Memory B cell (primary cell): ENCODE measurements around the gene RERE.
A peak's percentile ranks its signal among the peaks of the same experiment; 100 is the strongest.

Experiments
- ATAC-seq: fragments of 150-1000 bp; cut with Tn5 transposase; 2 replicates; pipeline ENCODE4 v1.10.0; 2021; ENCODE audit warnings: low read depth, mild to moderate bottlenecking, moderate library complexity
- DNase-seq, 2 donors: peaks; one replicate each; pipeline ENCODE4 v3.0.0; 2022; ENCODE audit warnings: low spot score in 2 of 2
- H3K27ac Mint-ChIP-seq: one replicate; pipeline ENCODE4 v1.8.0; 2022; ENCODE audit warnings: mild to moderate bottlenecking, moderate library complexity, mixed read lengths
- H3K27me3 Mint-ChIP-seq: one replicate; pipeline ENCODE4 v1.8.0; 2022; ENCODE audit warnings: mixed read lengths
- H3K36me3 Mint-ChIP-seq: one replicate; pipeline ENCODE4 v1.8.0; 2022; ENCODE audit warnings: mild to moderate bottlenecking, mixed read lengths
- H3K4me1 Mint-ChIP-seq: one replicate; pipeline ENCODE4 v1.8.0; 2022; ENCODE audit warnings: mixed read lengths
- H3K4me3 Mint-ChIP-seq: one replicate; pipeline ENCODE4 v1.8.0; 2022; ENCODE audit warnings: mild to moderate bottlenecking, moderate library complexity, mixed read lengths
- H3K9me3 Mint-ChIP-seq: one replicate; pipeline ENCODE4 v1.8.0; 2022; ENCODE audit warnings: mixed read lengths

Gene RERE

DNA sequence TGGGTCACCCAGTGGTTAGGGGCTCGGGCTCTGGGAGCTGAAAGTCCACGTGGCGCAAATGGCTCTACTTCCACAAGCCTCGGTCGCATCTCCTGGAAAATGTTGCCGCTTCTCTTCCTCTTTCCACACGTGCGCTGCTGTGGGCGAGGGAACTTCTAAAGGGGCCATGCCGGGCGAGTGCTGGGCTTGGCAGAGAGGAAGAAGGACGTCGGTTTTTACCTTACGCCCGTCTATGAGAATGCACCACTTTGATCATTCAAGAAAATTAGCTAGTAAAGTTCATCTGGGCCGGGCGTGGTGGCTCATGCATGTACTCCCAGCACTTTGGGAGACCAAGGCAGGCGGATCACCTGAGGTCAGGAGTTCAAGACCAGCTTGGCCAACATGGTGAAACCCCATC lies 489.2 kb downstream of the RERE start:
- H3K4me1 Mint-ChIP-seq: no peaks in the 10 kb centered on the region
- ATAC-seq: no peak

GRCh38 chr1:8326265-8326664 lies 491.2 kb downstream of the RERE start:
- Mint-ChIP-seq H3K36me3 (peaks cover 3% of the 10 kb centered on the region), H3K9me3 (peaks cover 3% of the 10 kb centered on the region), H3K4me3 (no peak overlapping the region), H3K27me3 (peaks cover 3% of the 10 kb centered on the region), H3K4me1 (peaks cover 4% of the 10 kb centered on the region), H3K27ac (no peak overlapping the region)
- ATAC-seq (no peak), DNase-seq (no peak)

More for the DNA sequence above, 489.2 kb downstream of the RERE start:
- Mint-ChIP-seq H3K36me3 (no peaks in the 10 kb centered on the region), H3K4me3 (no peak overlapping the region), H3K27me3 (no peaks in the 10 kb centered on the region), H3K27ac (no peak overlapping the region), H3K9me3 (no peaks in the 10 kb centered on the region)
- no peak for DNase-seq

GRCh38 chr1:8325771-8326170 lies 491.7 kb downstream of the RERE start:
- DNase-seq (no peak), ATAC-seq (no peak)
- Mint-ChIP-seq H3K36me3 (peaks cover 3% of the 10 kb centered on the region), H3K27me3 (peaks cover 3% of the 10 kb centered on the region), H3K4me1 (peaks cover 4% of the 10 kb centered on the region), H3K4me3 (no peak overlapping the region), H3K27ac (no peak overlapping the region), H3K9me3 (peaks cover 3% of the 10 kb centered on the region)

GRCh38 chr1:8324176-8324810 lies 493.1 kb downstream of the RERE start:
- H3K9me3 Mint-ChIP-seq: peaks cover 3% of the 10 kb centered on the region
- H3K27me3 Mint-ChIP-seq: peaks cover 6% of the 10 kb centered on the region
- H3K27ac Mint-ChIP-seq: no peak overlapping the region
- ATAC-seq: no peak
- peaks cover 3% of the 10 kb centered on the region for H3K36me3 Mint-ChIP-seq
- no peak overlapping the region for H3K4me3 Mint-ChIP-seq
- DNase-seq: no peak
- H3K4me1 Mint-ChIP-seq: peaks cover 4% of the 10 kb centered on the region

DNA sequence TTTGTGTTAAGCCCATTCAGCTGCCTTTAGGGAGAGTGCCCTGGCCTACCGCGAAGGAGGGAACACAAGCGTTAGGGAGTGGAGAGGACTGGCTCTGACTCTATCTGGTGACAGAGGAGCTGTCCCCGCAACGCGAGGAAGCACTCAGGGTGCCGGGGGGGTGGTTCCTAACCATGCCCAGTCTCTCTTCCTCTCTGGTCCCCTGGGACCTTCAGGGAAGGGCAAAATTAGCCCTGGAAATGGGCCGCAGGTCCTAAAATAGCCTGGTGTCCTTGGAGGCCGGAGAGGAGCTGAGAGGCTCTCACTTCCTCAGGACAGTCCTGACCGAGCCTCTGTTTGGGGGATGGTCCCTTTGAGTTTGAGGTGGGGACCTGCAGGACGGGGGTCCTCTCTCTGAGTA lies 493.7 kb downstream of the RERE start:
- no peak overlapping the region for H3K4me3 Mint-ChIP-seq
- DNase-seq: no peak
- peaks cover 6% of the 10 kb centered on the region for H3K27me3 Mint-ChIP-seq
- peaks cover 3% of the 10 kb centered on the region for H3K9me3 Mint-ChIP-seq
- no peak overlapping the region for H3K27ac Mint-ChIP-seq
- peaks cover 5% of the 10 kb centered on the region for H3K4me1 Mint-ChIP-seq
- no peak for ATAC-seq
- peaks cover 3% of the 10 kb centered on the region for H3K36me3 Mint-ChIP-seq

DNA sequence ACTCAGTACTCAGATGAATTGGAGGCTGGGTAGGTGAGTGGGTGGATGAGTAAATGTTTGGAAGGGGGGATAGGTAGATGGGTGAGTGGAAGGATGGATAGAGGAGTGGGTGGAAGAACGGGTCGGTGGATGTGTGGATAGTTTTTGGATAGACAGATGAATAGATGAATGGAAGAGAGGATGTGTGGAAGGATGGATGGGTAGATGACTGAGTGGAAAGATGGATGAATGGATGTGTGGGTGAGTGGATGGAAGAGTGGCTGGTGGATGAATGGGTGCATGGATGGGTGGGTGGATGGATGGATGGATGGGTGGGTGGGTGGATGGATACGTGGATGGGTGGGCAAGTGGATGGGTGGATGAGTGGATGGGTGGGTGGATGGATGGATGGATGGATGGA lies 495.8 kb downstream of the RERE start:
- Mint-ChIP-seq H3K4me3 (no peak overlapping the region), H3K9me3 (peaks cover 3% of the 10 kb centered on the region), H3K27me3 (peaks cover 9% of the 10 kb centered on the region)

GRCh38 chr1:8318436-8318835 lies 499.0 kb downstream of the RERE start:
- Mint-ChIP-seq H3K4me1 (peaks cover 18% of the 10 kb centered on the region), H3K36me3 (peaks cover 3% of the 10 kb centered on the region), H3K9me3 (peaks cover 3% of the 10 kb centered on the region), H3K27me3 (peaks cover 33% of the 10 kb centered on the region), H3K27ac (peak overlapping the region; percentile 14), H3K4me3 (peak overlapping the region; percentile 84)
- no peak for DNase-seq
- peak; percentile 31 for ATAC-seq

More for the DNA sequence above, 495.8 kb downstream of the RERE start:
- no peak overlapping the region for H3K27ac Mint-ChIP-seq
- peaks cover 13% of the 10 kb centered on the region for H3K4me1 Mint-ChIP-seq
- ATAC-seq: no peak
- peaks cover 3% of the 10 kb centered on the region for H3K36me3 Mint-ChIP-seq
- no peak for DNase-seq

DNA sequence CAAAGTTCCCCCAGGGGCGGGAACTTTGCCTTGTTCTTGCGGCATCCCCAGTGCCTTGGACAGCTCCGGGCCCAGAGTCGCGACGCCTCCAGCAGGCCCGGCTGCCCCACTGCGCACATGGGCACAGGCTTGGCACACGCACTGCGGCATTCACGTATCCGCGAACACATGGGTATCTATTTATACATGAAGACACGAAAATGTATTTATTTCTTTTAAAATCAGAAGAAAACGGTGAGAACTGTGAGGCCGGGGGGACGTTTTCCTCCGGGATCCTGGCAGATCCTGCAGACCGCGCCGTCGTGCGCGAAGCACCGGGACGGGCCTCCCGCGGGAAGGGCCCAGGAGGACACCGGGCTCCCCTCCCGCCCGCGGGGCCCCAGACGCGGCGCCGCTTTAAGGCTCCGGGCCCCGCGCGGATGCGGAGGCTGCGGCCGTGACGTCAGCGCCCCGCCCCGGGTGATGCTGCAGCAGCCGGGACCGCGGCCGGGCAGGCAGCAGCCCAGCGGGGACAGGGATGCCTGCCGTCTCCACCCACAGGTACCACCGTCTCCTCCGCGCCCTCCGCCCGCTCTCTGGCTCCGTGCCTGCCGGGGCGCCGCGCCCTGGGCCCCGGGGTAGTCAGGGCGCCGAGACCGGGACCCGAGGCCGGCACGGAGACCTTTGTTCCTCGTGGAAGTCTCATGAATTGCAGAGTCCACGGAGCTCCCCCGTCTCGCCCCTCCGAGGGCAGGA lies 499.6 kb downstream of the RERE start, which contains the start of gene SLC45A1:
SLC45A1 (plus strand) TSS at position 468 of the 735 bp plus-strand sequence. CDS start 6,216 bp downstream, outside the sequence.
- H3K4me3 Mint-ChIP-seq: peak within 1 kb of the TSS; percentile 86
- H3K27me3 Mint-ChIP-seq: peaks cover 38% of the 10 kb centered on the region
- H3K9me3 Mint-ChIP-seq: peaks cover 3% of the 10 kb centered on the region
- peak within 1 kb of the TSS; percentile 14 for H3K27ac Mint-ChIP-seq
- H3K36me3 Mint-ChIP-seq: peaks cover 3% of the 10 kb centered on the region
- DNase-seq (peak; percentile 59 to 70), ATAC-seq (peak; percentile 90)
- peaks cover 18% of the 10 kb centered on the region for H3K4me1 Mint-ChIP-seq

DNA sequence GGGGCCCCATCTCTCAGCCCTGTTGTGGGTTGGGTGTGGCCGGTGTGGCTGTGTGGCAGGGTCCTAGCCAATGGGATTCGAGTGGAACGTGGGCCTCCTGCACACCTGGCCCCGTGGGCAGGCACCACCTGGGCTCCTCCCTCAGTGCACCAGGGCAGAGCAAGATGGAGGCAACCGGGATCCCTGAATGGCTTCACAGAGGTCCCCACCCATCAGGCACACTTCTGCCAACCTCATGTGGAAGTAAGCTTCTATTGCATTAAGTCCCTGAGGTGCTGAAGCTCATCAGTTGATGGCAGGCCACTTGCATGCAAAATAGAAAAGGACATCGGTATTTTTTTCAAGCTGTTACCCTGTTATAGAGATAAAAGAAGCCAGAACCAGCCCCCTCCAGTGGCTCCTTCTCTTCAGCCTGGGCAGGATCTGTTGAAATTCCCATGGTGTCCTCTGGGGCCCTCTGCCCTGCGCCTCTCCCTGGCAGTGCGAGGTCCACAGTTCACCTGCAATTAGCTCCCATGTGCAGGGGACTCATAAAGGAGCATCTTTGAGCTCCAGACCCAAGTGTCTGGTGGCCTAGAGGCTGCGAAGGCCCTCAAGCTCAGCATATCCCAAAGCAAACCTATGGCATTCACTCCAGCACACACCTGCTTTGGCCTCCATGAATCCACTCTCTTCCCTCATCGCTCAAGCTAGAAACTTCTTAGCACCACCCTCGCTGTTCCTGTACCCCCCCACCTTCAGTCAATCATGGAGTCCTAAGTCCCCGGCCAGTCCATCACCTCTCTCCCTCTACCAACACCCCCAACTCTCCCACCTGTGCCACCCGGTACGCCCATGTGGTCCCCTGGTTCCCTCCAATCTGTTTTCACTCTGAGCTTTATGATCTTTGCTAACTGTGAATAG lies 501.6 kb downstream of the RERE start:
- Mint-ChIP-seq H3K27ac (no peak overlapping the region), H3K36me3 (no peaks in the 10 kb centered on the region), H3K27me3 (peaks cover 37% of the 10 kb centered on the region), H3K4me1 (peaks cover 14% of the 10 kb centered on the region), H3K4me3 (no peak overlapping the region), H3K9me3 (no peaks in the 10 kb centered on the region)
- no peak for ATAC-seq
- DNase-seq: no peak

DNA sequence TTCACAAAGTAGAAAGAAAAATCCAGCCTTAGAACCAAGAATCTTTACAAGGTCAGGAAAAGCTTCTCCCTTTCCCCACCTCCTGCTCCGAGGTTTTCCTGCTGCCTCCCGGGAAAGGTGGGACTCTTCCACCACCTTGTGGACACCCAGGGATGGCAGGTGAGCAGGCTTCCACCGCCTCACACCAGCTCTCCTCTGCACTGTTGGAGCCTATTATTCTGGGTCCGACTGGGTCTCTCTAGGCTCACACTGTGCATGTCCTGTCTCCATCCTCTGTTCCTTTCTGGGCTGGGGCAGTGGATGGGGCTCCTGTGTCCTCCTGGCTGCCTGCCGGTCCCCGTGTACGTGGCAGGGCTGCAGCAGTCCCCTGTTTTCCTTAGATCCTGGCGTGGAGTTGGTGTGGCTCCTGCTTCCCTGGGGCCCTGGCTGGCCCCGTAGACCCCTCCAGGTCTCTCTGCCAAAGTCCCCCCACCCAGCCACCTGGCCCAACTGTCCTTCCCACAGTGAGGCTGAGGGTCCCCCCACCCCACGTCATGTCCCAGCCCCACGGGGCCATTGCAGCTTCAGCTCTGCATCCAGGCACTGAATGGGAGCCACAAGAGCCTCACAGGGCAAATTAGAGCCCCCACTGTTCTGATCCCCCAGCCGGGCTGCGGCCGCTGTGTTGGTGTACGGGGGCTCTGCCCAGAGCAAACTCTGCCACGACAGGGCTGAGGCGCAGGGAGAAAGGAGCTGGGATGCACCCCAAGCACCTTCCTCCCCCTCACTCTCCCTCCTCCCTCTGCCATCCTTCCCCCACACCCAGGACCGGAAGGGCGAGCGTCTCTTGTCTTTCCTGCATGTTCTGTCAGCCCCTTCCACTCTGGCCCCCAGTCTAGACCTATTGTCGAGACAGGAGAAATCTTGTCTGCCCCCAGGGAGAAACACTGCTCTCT lies 502.8 kb downstream of the RERE start:
- DNase-seq: no peak
- Mint-ChIP-seq H3K27me3 (peaks cover 35% of the 10 kb centered on the region), H3K27ac (no peak overlapping the region), H3K4me3 (no peak overlapping the region), H3K4me1 (peaks cover 14% of the 10 kb centered on the region), H3K9me3 (no peaks in the 10 kb centered on the region), H3K36me3 (no peaks in the 10 kb centered on the region)
- no peak for ATAC-seq

DNA sequence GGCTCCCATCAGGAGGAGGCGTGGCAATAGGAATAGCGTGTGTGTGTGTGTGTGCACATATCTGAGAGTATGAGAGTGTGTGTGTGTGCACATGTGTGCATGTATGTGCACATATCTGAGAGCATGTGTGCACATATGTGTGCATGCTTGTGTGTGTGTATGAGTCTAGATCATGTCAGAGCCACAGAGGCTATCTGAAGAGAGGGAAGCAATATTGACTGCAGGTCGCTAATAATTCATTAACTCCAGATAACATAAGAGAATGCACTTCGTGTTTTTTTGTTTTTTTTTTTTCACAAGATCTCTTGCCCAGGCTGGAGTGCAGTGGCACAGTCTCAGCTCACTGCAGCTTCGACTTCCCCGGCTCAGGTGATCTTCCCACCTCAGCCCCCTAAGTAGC lies 504.2 kb downstream of the RERE start:
- H3K4me3 Mint-ChIP-seq: no peak overlapping the region
- no peak overlapping the region for H3K27ac Mint-ChIP-seq
- H3K36me3 Mint-ChIP-seq: no peaks in the 10 kb centered on the region
- DNase-seq (no peak), ATAC-seq (no peak)
- peaks cover 35% of the 10 kb centered on the region for H3K27me3 Mint-ChIP-seq
- no peaks in the 10 kb centered on the region for H3K9me3 Mint-ChIP-seq
- H3K4me1 Mint-ChIP-seq: peaks cover 8% of the 10 kb centered on the region

DNA sequence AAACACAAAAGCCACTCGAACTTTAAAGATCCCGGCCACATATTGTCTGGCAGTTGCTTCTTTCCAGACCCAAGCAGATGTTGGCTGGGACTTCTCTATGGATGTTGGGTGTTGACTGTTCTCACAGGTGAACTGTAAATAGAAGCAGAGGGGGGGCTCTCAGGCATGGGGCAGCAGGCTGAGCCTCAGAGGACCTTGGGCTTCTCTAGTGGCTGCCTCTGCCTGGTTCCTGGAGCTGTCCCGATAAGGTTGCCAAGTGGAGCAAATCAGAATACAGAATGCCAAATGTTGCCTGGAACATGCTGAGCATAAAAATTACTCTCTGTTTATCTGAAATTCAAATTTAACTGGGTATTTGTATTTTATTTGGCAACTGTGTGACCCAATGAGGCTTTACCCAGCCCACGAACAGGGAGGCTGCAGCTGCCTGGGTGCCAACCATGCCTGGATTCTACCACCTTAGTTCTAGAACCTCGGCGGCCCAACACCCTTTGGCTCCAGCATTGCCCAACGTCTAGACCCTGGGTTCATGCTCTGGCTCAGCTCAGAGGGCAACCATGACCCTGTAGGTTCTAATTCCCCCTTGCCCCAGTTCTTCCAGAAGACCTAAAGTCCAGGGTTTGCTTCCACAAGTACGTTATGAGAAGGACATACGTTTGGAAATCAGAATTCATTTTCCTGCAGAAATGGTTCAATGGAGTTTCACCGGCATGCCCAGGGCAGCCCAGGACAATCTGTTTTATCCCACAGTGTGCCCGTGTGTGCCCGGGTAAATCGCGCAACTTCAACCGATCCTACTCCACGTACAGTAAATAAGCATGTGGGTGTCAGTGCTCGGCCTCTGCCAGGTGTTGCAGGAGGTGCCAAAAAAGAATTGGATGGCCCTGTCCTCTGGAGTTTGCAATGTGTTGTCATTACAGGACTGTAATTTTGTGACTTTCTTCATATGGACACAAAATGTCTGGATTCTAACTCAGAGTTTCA lies 504.9 kb downstream of the RERE start:
- Mint-ChIP-seq H3K27ac (no peak overlapping the region), H3K4me1 (peaks cover 6% of the 10 kb centered on the region), H3K36me3 (no peaks in the 10 kb centered on the region), H3K4me3 (no peak overlapping the region), H3K27me3 (peaks cover 35% of the 10 kb centered on the region), H3K9me3 (no peaks in the 10 kb centered on the region)
- ATAC-seq (no peak), DNase-seq (no peak)
